NB4 (cell line): ENCODE results near the gene CCT7.

Experiments used
- DNase-seq: peaks from one replicate; pipeline ENCODE4 v3.0.0; 2010; ENCODE audit warnings: low read depth
- H3K4me3 ChIP-seq: one replicate; pipeline ENCODE4 v1.5.1; 2011; ENCODE audit warnings: mild to moderate bottlenecking, low read depth, low read length, moderate library complexity
- MAX ChIP-seq: IDR thresholded peaks from 2 replicates; pipeline ENCODE4 v1.6.1; 2011; ENCODE audit warnings: low read depth, low read length
- MYC ChIP-seq: IDR thresholded peaks from 2 replicates; pipeline ENCODE4 v1.6.1; 2011; ENCODE audit warnings: low read depth, low read length
- POLR2A ChIP-seq: IDR thresholded peaks from 2 replicates; pipeline ENCODE4 v1.6.1; 2011; ENCODE audit warnings: mild to moderate bottlenecking; ENCODE audit not compliant: insufficient read length; ENCODE audit errors: extremely low read depth
- TF ChIP-seq, protein P1 (sequence below): IDR thresholded peaks from one replicate; pipeline ENCODE4 v1.5.1; 2012; ENCODE audit warnings: low read depth, low read length

The CCT7 gene

GRCh38 chr2:73250872-73251846 is 17.1 kb downstream of the CCT7 start:
- H3K4me3 ChIP-seq, result no peak overlapping the region

DNA sequence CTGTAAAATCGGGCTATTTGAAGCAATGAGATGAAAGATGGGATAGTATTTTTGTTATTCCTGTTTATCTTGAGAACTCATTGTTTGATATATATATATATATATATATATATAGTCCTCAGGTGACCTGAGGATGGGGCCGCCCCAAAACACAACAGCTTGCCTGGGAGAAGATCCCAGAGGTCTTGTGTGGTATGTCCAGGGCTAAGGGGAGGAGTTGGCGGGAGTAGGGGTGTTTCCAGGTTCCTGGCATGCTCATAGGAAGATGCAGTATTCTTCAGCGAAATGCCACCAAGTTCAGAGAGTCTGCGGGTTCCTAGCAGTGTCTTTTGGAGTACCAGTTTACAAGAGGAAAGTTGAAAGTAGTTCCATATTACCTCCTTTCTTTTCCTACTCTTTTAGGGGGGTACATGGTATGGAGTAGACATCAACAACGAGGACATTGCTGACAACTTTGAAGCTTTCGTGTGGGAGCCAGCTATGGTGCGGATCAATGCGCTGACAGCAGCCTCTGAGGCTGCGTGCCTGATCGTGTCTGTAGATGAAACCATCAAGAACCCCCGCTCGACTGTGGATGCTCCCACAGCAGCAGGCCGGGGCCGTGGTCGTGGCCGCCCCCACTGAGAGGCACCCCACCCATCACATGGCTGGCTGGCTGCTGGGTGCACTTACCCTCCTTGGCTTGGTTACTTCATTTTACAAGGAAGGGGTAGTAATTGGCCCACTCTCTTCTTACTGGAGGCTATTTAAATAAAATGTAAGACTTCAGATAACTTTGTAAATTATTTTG is 18.3 kb downstream of the CCT7 start:
- H3K4me3 ChIP-seq, result no peak overlapping the region
- TF ChIP-seq MYC (no peak), POLR2A (no peak), MAX (no peak)
- TF ChIP-seq, protein P1, sequence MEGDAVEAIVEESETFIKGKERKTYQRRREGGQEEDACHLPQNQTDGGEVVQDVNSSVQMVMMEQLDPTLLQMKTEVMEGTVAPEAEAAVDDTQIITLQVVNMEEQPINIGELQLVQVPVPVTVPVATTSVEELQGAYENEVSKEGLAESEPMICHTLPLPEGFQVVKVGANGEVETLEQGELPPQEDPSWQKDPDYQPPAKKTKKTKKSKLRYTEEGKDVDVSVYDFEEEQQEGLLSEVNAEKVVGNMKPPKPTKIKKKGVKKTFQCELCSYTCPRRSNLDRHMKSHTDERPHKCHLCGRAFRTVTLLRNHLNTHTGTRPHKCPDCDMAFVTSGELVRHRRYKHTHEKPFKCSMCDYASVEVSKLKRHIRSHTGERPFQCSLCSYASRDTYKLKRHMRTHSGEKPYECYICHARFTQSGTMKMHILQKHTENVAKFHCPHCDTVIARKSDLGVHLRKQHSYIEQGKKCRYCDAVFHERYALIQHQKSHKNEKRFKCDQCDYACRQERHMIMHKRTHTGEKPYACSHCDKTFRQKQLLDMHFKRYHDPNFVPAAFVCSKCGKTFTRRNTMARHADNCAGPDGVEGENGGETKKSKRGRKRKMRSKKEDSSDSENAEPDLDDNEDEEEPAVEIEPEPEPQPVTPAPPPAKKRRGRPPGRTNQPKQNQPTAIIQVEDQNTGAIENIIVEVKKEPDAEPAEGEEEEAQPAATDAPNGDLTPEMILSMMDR, result no peak
- no peak for DNase-seq

More at GRCh38 chr2:73250872-73251846, 17.1 kb downstream of the CCT7 start:
- no peak for DNase-seq
- TF ChIP-seq MAX, result no peak
- TF ChIP-seq, protein P1, result no peak
- TF ChIP-seq POLR2A, result no peak
- no peak for TF ChIP-seq MYC

DNA sequence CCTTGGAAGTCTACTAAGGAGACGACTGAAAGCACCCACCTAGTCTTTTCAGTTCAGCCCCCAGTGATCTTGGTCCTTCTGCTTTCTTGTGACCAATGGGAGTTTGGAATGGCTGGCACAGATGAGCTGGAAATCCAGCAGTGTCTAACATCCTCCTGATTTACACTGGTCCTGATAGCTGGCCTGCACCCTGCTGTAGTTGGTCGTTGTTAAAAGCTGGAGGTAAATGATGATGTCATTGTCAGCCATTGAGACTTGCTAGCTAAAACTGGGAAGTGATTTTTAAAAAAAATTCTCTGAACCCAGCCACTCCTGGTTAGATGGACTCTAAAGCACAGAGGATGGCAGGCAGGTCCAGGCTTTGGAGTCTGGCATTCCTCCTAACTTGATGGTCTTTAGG is 19.3 kb downstream of the CCT7 start:
- DNase-seq, result peak; percentile 37
- no peak for TF ChIP-seq MYC
- no peak for TF ChIP-seq MAX
- TF ChIP-seq POLR2A, result no peak
- TF ChIP-seq, protein P1, result no peak
- no peak overlapping the region for H3K4me3 ChIP-seq

GRCh38 chr2:73253901-73254300 is 19.8 kb downstream of the CCT7 start:
- TF ChIP-seq POLR2A (peak; percentile 7), MAX (0 out of 2 replicates have a peak, but pooled peaks have one; percentile 15)
- TF ChIP-seq, protein P1, result no peak
- DNase-seq, result peak; percentile 86
- no peak overlapping the region for H3K4me3 ChIP-seq

GRCh38 chr2:73254343-73255006 is 20.4 kb downstream of the CCT7 start:
- DNase-seq, result no peak
- no peak overlapping the region for H3K4me3 ChIP-seq
- TF ChIP-seq POLR2A (peak; percentile 11), MYC (no peak), MAX (no peak)
- TF ChIP-seq, protein P1, result no peak
